AG20443 (cell line): ENCODE results near the gene LRRTM3.

Source experiments
- DNase-seq: peaks from one replicate; pipeline ENCODE4 v3.0.0; 2012; ENCODE audit warnings: low spot score, mixed read lengths

The LRRTM3 gene

GRCh38 chr10:66925896-66926715 is at the start of gene LRRTM3:
LRRTM3 (plus strand) TSS chr10:66926036.
- DNase-seq, result peak; percentile 74

GRCh38 chr10:66877361-66877760 is 48.5 kb upstream of the LRRTM3 start:
- no peak for DNase-seq

GRCh38 chr10:66880292-66880691 is 45.5 kb upstream of the LRRTM3 start:
- DNase-seq, result no peak

- DNase-seq, result no peak
These were observed 45.0 kb upstream of the LRRTM3 start for GRCh38 chr10:66880826-66881225.

GRCh38 chr10:66881814-66882213 is 44.0 kb upstream of the LRRTM3 start:
- no peak for DNase-seq

- no peak for DNase-seq
These were observed 43.6 kb upstream of the LRRTM3 start for GRCh38 chr10:66882271-66882670.

- DNase-seq, result no peak
These were observed 39.0 kb upstream of the LRRTM3 start for GRCh38 chr10:66886848-66887247.

GRCh38 chr10:66888237-66888636 is 37.6 kb upstream of the LRRTM3 start:
- DNase-seq, result no peak

GRCh38 chr10:66892871-66893270 is 33.0 kb upstream of the LRRTM3 start:
- no peak for DNase-seq

- no peak for DNase-seq
These were observed 15.2 kb upstream of the LRRTM3 start for GRCh38 chr10:66910671-66911070.

- no peak for DNase-seq
These were observed 9.8 kb upstream of the LRRTM3 start for GRCh38 chr10:66916030-66916429.

GRCh38 chr10:66917104-66917503 is 8.7 kb upstream of the LRRTM3 start:
- DNase-seq, result no peak

GRCh38 chr10:66919248-66919647 is 6.6 kb upstream of the LRRTM3 start:
- DNase-seq, result no peak

GRCh38 chr10:66924674-66925345 is 1.0 kb upstream of the LRRTM3 start:
- no peak for DNase-seq

- no peak for DNase-seq
These were observed 463 bp upstream of the LRRTM3 start for GRCh38 chr10:66925373-66925772.

GRCh38 chr10:66926841-66927240 is 1.0 kb downstream of the LRRTM3 start:
- no peak for DNase-seq

- DNase-seq, result no peak
These were observed 1.6 kb downstream of the LRRTM3 start for GRCh38 chr10:66927251-66927935.

GRCh38 chr10:66927971-66928770 is 2.3 kb downstream of the LRRTM3 start:
- DNase-seq, result peak; percentile 8

- no peak for DNase-seq
These were observed 2.9 kb downstream of the LRRTM3 start for GRCh38 chr10:66928776-66929175.

- no peak for DNase-seq
These were observed 3.5 kb downstream of the LRRTM3 start for GRCh38 chr10:66929375-66929774.

GRCh38 chr10:66931340-66931948 is 5.6 kb downstream of the LRRTM3 start:
- peak; percentile 39 for DNase-seq

GRCh38 chr10:66931949-66932343 is 6.1 kb downstream of the LRRTM3 start:
- DNase-seq, result no peak
